GM19395 (cell line): Measurements from ENCODE around the gene ANKAR.
"Not testable (repeated sequence)": the region's sequence is repeated elsewhere in the genome, so short reads cannot be mapped to it uniquely, and the experiment has no call there.

Source experiments
- ATAC-seq: cut with Tn5 transposase; IDR thresholded peaks from one replicate; pipeline ENCODE4 v1.9.1; 2021; ENCODE audit warnings: mild to moderate bottlenecking, moderate library complexity; ENCODE audit not compliant: unreplicated experiment

Gene ANKAR

GRCh38 chr2:189698020-189698887 lies 23.8 kb downstream of the ANKAR start:
- ATAC-seq = no peak

- ATAC-seq = no peak
These were observed 26.2 kb downstream of the ANKAR start for GRCh38 chr2:189700681-189701080.

- ATAC-seq = no peak
These were observed 27.6 kb downstream of the ANKAR start for GRCh38 chr2:189702071-189702470.

- no peak for ATAC-seq
These were observed 35.2 kb downstream of the ANKAR start for GRCh38 chr2:189709501-189710221.

GRCh38 chr2:189717593-189717992 lies 43.1 kb downstream of the ANKAR start:
- not testable (repeated sequence) for ATAC-seq

GRCh38 chr2:189719571-189719970 lies 45.1 kb downstream of the ANKAR start:
- ATAC-seq = no peak

GRCh38 chr2:189723192-189723591 lies 48.7 kb downstream of the ANKAR start:
- ATAC-seq = no peak
